Muscle layer of duodenum (tissue), 2 donors: Measurements from ENCODE around the gene ST3GAL2.

Experiments
- H3K27ac ChIP-seq: one replicate; pipeline ENCODE4 v1.7.0; 2013; ENCODE audit warnings: mild to moderate bottlenecking, low read length
- H3K27me3 ChIP-seq: one replicate; pipeline ENCODE4 v1.7.0; 2013; ENCODE audit warnings: low read depth, mild to moderate bottlenecking, control low read depth, low read length
- H3K36me3 ChIP-seq, 2 donors: one replicate each; pipeline ENCODE4 v1.7.0; 2013; ENCODE audit warnings: low read length in 2 of 2, control low read depth in 1 of 2, mild to moderate bottlenecking in 1 of 2; ENCODE audit not compliant: insufficient read depth in 2 of 2, control insufficient read depth in 1 of 2
- H3K4me1 ChIP-seq, 2 donors: one replicate each; pipeline ENCODE4 v1.7.0; 2013; ENCODE audit warnings: low read length in 2 of 2, mild to moderate bottlenecking in 2 of 2, control low read depth in 1 of 2, moderate library complexity in 1 of 2; ENCODE audit not compliant: insufficient read depth in 2 of 2, control insufficient read depth in 1 of 2
- H3K4me3 ChIP-seq, 2 donors: one replicate each; pipeline ENCODE4 v1.7.0; 2013; ENCODE audit warnings: low read length in 2 of 2, low read depth in 1 of 2, mild to moderate bottlenecking in 1 of 2
- H3K9me3 ChIP-seq, 2 donors: one replicate each; pipeline ENCODE4 v1.7.0; 2013; ENCODE audit warnings: low read length in 2 of 2, control low read depth in 1 of 2, mild to moderate bottlenecking in 1 of 2; ENCODE audit not compliant: control insufficient read depth in 1 of 2
- donor health status: healthy.

Gene ST3GAL2

GRCh38 chr16:70475054-70475871, 36.4 kb upstream of the ST3GAL2 start:
- Histone ChIP-seq H3K36me3 (peaks cover 19 to 69% of the 10 kb centered on the region in 2 donors), H3K9me3 (no peaks in the 10 kb centered on the region), H3K4me3 (no peak overlapping the region), H3K27me3 (no peaks in the 10 kb centered on the region), H3K4me1 (peaks cover 0 to 4% of the 10 kb centered on the region in 2 donors), H3K27ac (no peak overlapping the region)

- H3K36me3 ChIP-seq, result peaks cover 12 to 62% of the 10 kb centered on the region in 2 donors
- H3K9me3 ChIP-seq, result no peaks in the 10 kb centered on the region
- H3K27me3 ChIP-seq, result no peaks in the 10 kb centered on the region
- peaks cover 0 to 4% of the 10 kb centered on the region in 2 donors for H3K4me1 ChIP-seq
- H3K27ac ChIP-seq, result no peak overlapping the region
- no peak overlapping the region for H3K4me3 ChIP-seq
These were observed 35.6 kb upstream of the ST3GAL2 start for GRCh38 chr16:70474320-70475053.

GRCh38 chr16:70473446-70474319, 34.8 kb upstream of the ST3GAL2 start:
- Histone ChIP-seq H3K36me3 (peaks cover 7 to 56% of the 10 kb centered on the region in 2 donors), H3K9me3 (no peaks in the 10 kb centered on the region), H3K27me3 (no peaks in the 10 kb centered on the region), H3K4me1 (peaks cover 0 to 4% of the 10 kb centered on the region in 2 donors), H3K4me3 (no peak overlapping the region), H3K27ac (no peak overlapping the region)

GRCh38 chr16:70472786-70473433, 34.0 kb upstream of the ST3GAL2 start:
- Histone ChIP-seq H3K4me3 (no peak overlapping the region), H3K9me3 (no peaks in the 10 kb centered on the region), H3K27ac (no peak overlapping the region), H3K27me3 (no peaks in the 10 kb centered on the region), H3K36me3 (peaks cover 7 to 49% of the 10 kb centered on the region in 2 donors), H3K4me1 (peaks cover 0 to 4% of the 10 kb centered on the region in 2 donors)

- peaks cover 7 to 52% of the 10 kb centered on the region in 2 donors for H3K36me3 ChIP-seq
These were observed 32.0 kb upstream of the ST3GAL2 start for GRCh38 chr16:70470927-70471341.

GRCh38 chr16:70470141-70470926, 31.4 kb upstream of the ST3GAL2 start:
- H3K4me1 ChIP-seq, result no peaks in the 10 kb centered on the region
- no peak overlapping the region for H3K27ac ChIP-seq
- H3K36me3 ChIP-seq, result peaks cover 7 to 48% of the 10 kb centered on the region in 2 donors
- no peaks in the 10 kb centered on the region for H3K9me3 ChIP-seq
- no peaks in the 10 kb centered on the region for H3K27me3 ChIP-seq
- no peak overlapping the region for H3K4me3 ChIP-seq

More at GRCh38 chr16:70470927-70471341, 32.0 kb upstream of the ST3GAL2 start:
- no peak overlapping the region for H3K4me3 ChIP-seq
- H3K9me3 ChIP-seq, result no peaks in the 10 kb centered on the region
- H3K27me3 ChIP-seq, result no peaks in the 10 kb centered on the region
- no peaks in the 10 kb centered on the region for H3K4me1 ChIP-seq
- H3K27ac ChIP-seq, result no peak overlapping the region

GRCh38 chr16:70468776-70469525, 30.1 kb upstream of the ST3GAL2 start:
- Histone ChIP-seq H3K27me3 (no peaks in the 10 kb centered on the region), H3K9me3 (no peaks in the 10 kb centered on the region), H3K36me3 (peaks cover 9 to 49% of the 10 kb centered on the region in 2 donors), H3K4me3 (no peak overlapping the region), H3K27ac (no peak overlapping the region), H3K4me1 (no peaks in the 10 kb centered on the region)

- Histone ChIP-seq H3K27ac (no peak overlapping the region), H3K9me3 (no peaks in the 10 kb centered on the region), H3K27me3 (no peaks in the 10 kb centered on the region), H3K4me3 (no peak overlapping the region), H3K4me1 (no peaks in the 10 kb centered on the region), H3K36me3 (peaks cover 12 to 47% of the 10 kb centered on the region in 2 donors)
These were observed 28.7 kb upstream of the ST3GAL2 start for GRCh38 chr16:70467608-70468007.

- Histone ChIP-seq H3K27me3 (no peaks in the 10 kb centered on the region), H3K4me1 (no peaks in the 10 kb centered on the region), H3K9me3 (no peaks in the 10 kb centered on the region), H3K4me3 (no peak overlapping the region), H3K36me3 (peaks cover 12 to 44% of the 10 kb centered on the region in 2 donors), H3K27ac (no peak overlapping the region)
These were observed 28.2 kb upstream of the ST3GAL2 start for GRCh38 chr16:70467113-70467512.

GRCh38 chr16:70466805-70467076, 27.8 kb upstream of the ST3GAL2 start:
- peaks cover 12 to 44% of the 10 kb centered on the region in 2 donors for H3K36me3 ChIP-seq
- no peaks in the 10 kb centered on the region for H3K9me3 ChIP-seq
- H3K27me3 ChIP-seq, result no peaks in the 10 kb centered on the region
- peaks cover 0 to under 1% of the 10 kb centered on the region in 2 donors for H3K4me1 ChIP-seq
- H3K4me3 ChIP-seq, result no peak overlapping the region
- H3K27ac ChIP-seq, result no peak overlapping the region
